GM18519 (cell line): ENCODE results near the gene DTHD1.
A peak's percentile ranks its signal among the peaks of the same experiment; 100 is the strongest.

Experiments
- ATAC-seq: cut with Tn5 transposase; IDR thresholded peaks from one replicate; pipeline ENCODE4 v1.9.1; 2021; ENCODE audit warnings: mild to moderate bottlenecking, moderate library complexity; ENCODE audit not compliant: unreplicated experiment, low FRiP score

The DTHD1 gene

GRCh38 chr4:36281384-36282106 is at the start of gene DTHD1:
DTHD1 (plus strand) TSS chr4:36281616; CDS start chr4:36281759, 143 bp downstream.
- no peak for ATAC-seq

GRCh38 chr4:36233567-36234266 is 47.7 kb upstream of the DTHD1 start:
- no peak for ATAC-seq

DNA sequence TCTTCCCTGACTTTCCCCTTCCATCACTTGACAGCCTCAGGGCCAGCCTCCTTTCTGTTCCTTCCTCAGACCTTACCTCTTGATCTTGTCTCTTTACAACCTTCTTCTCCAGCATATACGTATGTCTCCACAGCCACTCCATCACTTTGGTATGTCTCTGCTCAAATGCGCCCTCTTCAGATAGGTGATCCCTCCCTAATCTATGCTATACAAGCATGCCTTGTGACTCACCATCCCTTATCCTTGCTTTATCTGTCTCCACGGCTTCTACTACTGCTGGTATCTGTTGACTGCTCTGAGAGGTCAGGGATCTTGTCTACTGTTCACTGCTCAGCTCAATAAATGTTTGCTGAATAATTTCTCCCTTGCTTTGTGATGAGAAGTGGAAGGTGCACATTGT is 46.1 kb upstream of the DTHD1 start:
- ATAC-seq, result no peak

GRCh38 chr4:36236159-36236558 is 45.3 kb upstream of the DTHD1 start:
- no peak for ATAC-seq

- ATAC-seq, result no peak
Observed at GRCh38 chr4:36237366-36238313, 43.8 kb upstream of the DTHD1 start.

- ATAC-seq, result peak; percentile 48
Observed at GRCh38 chr4:36241771-36242170, 39.6 kb upstream of the DTHD1 start.

DNA sequence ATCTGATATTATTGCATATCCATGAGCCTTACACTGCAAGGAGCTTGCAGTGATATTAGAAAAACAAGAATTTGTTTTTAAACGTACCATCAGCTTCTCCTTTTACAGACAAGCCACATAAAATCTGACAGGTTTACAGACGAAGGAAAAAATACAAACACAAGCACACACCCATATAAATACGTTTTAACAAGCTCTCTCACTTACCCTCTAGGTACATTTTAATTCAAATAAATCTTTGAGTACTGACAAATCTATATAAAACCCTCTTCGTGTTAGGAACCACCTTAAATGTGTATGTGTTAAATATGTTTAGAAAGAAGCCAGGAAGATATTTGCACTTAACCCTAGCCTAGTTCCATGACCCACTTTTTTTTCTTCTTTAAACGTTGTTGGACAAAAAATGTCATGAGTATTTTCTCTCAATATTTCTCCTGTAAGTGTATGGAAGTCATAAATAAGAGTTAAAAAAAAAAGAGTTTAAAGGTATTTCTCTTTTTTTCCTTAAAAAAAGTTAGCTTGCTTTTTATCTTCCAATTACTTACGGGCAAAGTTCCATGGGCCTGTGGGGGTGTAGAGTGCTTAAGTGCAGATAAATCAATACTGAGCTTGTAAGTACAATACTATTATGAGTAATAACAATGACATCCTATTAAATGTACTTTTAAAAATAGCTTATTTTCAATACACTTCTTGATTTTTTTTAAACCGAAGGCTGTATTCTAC is 38.6 kb upstream of the DTHD1 start:
- ATAC-seq, result no peak

DNA sequence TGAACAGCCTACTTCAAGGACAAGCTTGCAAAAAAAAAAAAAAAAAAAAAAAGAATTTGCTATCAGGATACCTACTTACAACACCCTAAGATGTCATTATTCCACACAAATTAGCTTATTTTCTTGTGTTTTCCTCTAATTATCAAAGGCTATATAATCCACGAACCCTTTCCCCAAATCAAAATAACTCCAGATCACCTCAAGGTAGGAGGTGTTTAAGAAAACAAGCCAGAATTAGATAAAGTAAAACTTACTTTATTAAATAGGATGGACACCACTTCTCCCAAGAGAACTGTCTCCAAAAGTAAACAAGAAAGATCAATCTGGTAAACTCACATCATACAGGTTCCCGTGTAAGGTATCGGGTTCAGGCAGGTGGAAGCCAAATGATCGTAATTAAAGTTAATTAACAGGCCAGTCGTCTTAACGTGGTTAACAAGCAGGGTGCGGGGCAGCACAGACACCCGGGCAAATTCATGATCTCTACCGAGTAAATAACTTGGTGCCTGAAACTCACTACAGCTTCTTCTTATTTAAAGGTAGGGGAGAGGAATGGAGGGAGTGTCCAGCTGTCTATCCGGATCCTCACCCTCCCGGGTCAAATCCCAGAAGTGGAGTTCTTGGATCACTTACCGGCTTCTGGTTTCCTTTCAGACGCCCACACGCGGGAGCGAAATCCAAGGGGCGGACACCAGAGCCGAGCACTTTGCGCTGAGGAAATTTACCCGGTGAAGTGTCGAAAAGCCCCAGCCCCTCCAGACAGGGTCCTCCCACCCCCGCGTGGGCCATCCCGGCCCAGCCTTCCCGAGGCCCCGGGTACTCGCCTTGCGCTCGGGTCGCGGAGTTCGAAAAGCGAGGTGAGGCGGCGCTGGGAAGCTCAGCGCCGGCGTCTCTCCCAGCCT is 37.8 kb upstream of the DTHD1 start:
- ATAC-seq, result peak; percentile 1

- peak; percentile 54 for ATAC-seq
Observed at GRCh38 chr4:36244257-36245082, 36.9 kb upstream of the DTHD1 start, which contains the start of gene ARAP2. ARAP2 (minus strand) TSS chr4:36244514; CDS start chr4:36229486, 15,028 bp downstream.

DNA sequence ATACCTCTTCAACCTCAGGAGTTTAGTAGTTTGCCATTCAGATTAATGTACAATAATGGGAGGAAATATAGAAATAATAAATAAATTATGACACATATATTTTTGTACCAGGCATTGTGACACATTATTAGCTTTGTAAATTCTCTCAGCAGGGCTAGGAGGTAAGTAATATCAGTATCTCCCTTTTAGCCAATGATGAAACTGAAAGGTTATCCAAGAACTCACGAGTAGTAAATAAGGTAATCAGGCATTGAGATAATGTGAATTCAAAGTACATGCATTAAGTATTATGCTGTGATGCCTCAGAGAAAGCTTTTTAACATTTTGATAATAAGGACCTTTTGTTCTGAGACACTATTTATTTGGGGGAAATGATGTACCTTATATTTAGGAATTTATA is 31.8 kb upstream of the DTHD1 start:
- peak; percentile 37 for ATAC-seq

DNA sequence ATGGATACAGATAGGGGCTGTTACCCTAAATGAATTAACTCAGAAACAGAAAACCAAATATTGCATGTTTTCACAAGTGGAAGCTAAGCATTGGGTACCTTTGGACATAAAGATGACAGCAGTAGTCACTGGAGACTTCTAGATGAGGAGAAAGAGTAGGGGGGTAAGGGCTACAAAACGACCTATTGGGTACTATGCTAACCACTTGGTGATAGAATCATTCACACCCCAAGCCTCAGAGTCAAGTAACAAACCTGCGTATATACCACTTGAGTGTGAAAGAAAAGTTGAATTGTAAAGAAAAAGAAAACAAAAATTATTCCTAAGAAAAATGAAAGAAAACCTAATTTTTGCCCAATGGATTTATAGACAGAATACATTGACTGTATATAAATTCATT is 29.4 kb upstream of the DTHD1 start:
- ATAC-seq, result no peak

- no peak for ATAC-seq
Observed at GRCh38 chr4:36254371-36254770, 27.0 kb upstream of the DTHD1 start.

DNA sequence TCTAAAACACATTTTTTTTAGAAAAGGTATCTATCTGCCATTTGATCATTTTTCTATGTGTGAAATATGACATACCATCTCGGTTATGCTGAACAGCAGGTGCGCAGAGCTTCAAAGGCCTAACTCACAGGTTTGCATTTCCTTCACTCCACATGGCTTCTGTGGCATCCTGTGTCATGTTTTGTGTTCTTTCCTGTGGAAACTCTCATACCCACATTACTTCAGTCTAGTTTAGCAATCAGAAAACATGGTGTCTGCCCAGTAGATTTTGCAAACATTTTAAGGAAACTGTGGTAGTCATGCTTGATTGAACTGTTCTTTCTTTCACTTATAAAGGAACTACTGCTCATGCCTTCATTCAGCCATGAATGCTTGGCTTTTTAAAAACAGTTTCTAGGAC is 25.8 kb upstream of the DTHD1 start:
- ATAC-seq, result peak; percentile 77

GRCh38 chr4:36256398-36256891 is 25.0 kb upstream of the DTHD1 start:
- peak; percentile 44 for ATAC-seq

- ATAC-seq, result no peak
Observed at GRCh38 chr4:36260731-36261130, 20.7 kb upstream of the DTHD1 start.

DNA sequence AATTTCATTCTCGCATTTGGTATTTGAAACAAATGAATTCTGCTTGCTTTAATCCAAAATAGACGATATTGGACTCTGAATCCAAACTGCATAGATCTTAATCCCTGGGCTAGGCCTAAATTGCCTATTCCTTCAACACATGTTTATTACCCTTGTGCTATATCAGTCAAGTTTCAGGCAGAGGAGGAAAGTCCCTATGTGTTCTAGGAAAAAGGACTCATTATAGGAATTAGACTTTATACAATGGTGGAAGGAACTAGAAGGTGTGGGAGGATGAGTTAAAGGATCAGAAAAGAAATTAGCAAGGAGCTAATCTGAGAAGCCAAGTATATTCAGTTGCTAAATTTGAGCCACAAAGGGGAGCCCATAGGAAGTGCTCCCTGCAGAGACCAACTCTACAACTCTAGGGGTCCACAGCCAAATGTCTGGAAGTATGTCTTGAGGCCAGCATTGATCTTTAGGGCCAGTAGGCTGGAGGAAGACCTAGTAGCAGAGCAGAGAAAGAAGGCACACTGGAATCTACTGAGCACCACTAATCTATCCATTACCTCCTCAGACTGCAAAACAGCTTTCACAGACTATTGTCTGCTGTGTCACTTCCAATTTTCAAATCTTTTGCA is 17.1 kb upstream of the DTHD1 start:
- ATAC-seq, result no peak

DNA sequence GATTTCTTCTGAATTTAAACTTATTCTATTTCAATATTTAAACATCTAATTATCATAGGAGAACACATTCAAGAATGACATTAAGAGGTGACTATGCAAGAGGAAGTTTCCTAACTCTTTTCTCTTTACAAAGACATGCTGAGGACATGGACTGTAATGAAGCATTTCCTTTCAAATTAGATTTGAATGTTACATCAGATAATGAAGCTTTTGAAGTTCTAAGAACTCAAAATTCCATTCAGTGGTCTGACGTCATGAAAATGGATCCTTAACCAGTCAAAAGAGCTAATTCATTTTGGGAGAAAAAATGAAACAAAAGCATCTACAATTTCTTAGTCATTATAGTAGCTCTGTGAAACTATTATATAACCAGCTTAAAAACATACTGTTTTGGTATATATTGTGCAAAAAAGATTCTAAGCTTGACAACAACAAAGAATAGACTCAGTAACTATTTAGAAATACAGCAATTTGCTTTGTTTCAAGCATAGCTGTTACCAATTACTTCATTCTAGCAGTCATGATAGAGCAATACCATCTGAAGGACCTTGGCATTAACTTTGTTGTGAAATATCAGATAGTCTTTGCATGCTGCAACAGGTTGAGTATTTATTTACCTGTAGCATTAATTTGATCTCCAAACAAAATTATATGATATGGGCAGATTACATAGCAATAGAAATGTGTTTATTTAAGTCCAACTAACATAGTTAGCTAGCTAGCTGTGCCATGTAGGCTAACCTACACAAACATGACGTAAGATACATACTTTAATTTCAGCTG is 13.7 kb upstream of the DTHD1 start:
- no peak for ATAC-seq
